ENCODE measurements around the gene ARL6IP1.
"Not testable (repeated sequence)": the region's sequence is repeated elsewhere in the genome, so short reads cannot be mapped to it uniquely, and the experiment has no call there.

The ARL6IP1 gene

GRCh38 chr16:18757960-18758660 is 43.2 kb downstream of the ARL6IP1 start:
- not testable (repeated sequence) for DNase-seq

- not testable (repeated sequence) for DNase-seq
Observed at GRCh38 chr16:18756639-18757038, 44.7 kb downstream of the ARL6IP1 start.

DNA sequence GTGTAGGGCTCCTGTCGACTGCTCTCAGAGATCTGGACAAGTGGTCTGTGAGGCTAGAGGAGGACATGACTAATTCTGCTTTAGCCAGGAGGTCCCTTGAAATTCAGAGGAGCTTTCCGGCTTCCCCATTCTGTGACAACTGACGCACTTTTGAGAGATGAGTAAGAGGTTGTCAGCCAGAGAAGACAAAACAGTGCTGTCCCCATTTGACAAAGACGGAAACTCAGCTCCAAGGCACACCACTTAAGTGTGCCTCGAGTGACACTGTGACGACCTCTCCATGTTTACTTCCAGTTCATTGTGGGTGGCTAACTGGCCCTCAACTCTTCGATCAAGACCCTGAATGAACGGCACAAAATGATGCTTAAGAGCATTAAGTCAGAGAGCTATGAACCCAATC is 58.5 kb downstream of the ARL6IP1 start:
- not testable (repeated sequence) for DNase-seq
